ENCODE results near the gene ELANE.
"Not testable (repeated sequence)": the region's sequence is repeated elsewhere in the genome, so short reads cannot be mapped to it uniquely, and the experiment has no call there.

Gene ELANE

GRCh38 chr19:834216-834615 is 17.9 kb upstream of the ELANE start:
- no peak for DNase-seq (ENCODE audit: low read depth)
- TF ChIP-seq, protein P1, sequence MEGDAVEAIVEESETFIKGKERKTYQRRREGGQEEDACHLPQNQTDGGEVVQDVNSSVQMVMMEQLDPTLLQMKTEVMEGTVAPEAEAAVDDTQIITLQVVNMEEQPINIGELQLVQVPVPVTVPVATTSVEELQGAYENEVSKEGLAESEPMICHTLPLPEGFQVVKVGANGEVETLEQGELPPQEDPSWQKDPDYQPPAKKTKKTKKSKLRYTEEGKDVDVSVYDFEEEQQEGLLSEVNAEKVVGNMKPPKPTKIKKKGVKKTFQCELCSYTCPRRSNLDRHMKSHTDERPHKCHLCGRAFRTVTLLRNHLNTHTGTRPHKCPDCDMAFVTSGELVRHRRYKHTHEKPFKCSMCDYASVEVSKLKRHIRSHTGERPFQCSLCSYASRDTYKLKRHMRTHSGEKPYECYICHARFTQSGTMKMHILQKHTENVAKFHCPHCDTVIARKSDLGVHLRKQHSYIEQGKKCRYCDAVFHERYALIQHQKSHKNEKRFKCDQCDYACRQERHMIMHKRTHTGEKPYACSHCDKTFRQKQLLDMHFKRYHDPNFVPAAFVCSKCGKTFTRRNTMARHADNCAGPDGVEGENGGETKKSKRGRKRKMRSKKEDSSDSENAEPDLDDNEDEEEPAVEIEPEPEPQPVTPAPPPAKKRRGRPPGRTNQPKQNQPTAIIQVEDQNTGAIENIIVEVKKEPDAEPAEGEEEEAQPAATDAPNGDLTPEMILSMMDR (IDR thresholded peaks at IDR 0.05; ENCODE audit: insufficient read depth, low read depth, low read length, missing control alignments) = no peak
- H3K4me3 ChIP-seq (ENCODE audit: low read depth, low read length) = no peak overlapping the region

DNA sequence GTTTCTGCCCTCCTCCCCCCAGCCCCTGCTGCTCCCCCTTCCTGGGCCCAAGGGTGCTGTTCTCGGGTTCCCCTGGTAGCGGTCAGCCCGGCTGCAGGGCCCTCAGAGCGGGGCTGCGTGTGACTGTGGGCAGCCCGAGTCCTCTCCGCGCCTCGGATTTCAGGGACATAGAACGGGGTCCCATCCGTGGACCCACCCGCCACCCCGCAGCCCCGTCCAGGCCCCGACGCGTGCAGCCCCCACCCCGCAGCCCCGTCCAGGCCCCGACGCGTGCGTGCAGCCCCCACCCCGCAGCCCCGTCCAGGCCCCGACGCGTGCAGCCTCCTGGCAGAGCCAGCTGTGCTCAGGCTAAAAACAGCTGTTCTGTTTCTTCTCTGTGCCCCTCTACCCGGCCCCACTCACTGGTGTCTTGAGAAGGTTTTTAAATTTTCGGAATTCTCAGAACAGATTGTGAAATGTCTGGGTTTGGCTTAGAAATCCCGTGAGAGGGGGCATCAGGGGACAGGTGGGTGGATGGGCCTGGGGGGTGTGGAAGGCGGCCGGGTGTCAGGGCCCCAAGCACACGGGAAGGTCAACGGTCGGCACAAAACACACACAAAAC is 16.8 kb upstream of the ELANE start:
- TF ChIP-seq, protein P1 (IDR thresholded peaks at IDR 0.05; ENCODE audit: insufficient read depth, low read depth, low read length, missing control alignments) = no peak
- DNase-seq (ENCODE audit: low read depth) = no peak
- H3K4me3 ChIP-seq (ENCODE audit: low read depth, low read length) = no peak overlapping the region

DNA sequence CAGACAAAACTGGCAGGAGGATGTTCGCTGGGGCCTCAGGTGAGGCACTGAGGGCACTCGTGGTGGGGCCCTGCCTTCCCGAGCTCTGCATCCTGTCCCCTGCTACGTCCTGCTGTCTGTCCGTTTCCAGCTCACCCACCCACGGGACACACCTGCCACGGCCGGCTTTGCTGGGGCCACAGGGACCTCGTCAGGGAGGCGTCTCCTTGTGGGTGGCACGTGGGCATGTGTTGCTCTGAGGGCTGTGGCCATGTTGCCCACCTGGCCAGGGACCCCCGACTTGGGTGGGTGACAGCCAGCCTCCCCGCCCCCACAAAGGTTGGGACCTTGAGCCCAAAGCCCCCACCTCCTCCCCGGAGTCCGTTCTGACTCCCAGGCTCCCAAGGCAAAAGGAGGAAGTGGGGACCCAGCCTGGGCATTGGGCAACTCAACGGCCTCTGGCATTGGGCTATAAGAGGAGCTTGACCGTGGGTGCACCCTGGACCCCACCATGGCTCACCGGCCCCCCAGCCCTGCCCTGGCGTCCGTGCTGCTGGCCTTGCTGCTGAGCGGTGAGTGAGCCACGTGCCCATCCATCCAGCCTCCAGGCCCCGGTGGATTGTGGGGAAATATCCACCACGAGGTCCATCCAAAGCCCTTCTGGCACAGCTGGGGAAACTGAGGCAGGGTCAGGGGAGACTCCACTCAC is 11.4 kb upstream of the ELANE start, which contains the start of gene PRTN3:
TSS of gene PRTN3 (plus strand) at position 481 of the 688 bp plus-strand sequence. CDS start at position 491, 10 bp downstream.
- H3K4me3 ChIP-seq (ENCODE audit: low read depth, low read length) = no peak within 1 kb of the TSS
- TF ChIP-seq, protein P1 (IDR thresholded peaks at IDR 0.05; ENCODE audit: insufficient read depth, low read depth, low read length, missing control alignments) = no peak
- DNase-seq (ENCODE audit: low read depth) = no peak

GRCh38 chr19:842802-843179 is 9.3 kb upstream of the ELANE start:
- not testable (repeated sequence) for H3K4me3 ChIP-seq (ENCODE audit: low read depth, low read length); DNase-seq (ENCODE audit: low read depth)

DNA sequence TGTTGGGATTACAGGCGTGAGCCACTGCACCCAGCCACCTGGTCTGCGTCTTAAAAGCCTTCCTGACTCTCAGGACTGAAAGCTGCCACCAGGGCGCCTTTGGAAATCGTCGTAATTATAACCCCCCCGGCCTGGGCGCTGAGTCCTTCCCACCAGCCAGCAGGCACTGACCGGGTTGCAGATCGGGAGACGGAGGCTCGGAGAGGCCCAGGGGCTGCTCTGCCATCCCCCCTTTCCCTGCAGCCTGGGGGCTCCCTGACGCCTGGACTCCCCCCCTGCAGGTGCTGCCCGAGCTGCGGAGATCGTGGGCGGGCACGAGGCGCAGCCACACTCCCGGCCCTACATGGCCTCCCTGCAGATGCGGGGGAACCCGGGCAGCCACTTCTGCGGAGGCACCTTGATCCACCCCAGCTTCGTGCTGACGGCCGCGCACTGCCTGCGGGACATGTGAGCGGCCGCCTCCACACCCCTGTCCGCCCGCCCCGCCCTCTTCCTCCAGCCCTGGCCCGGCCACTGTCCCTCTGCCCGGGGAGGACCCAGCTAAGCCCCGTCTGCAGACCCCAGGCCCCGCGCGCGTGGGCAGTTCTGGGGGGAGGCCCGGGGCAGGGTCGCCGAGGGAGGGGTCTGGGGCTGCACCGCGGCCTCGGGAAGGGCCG is 8.8 kb upstream of the ELANE start:
- DNase-seq (ENCODE audit: low read depth) = no peak
- H3K4me3 ChIP-seq (ENCODE audit: low read depth, low read length) = no peak overlapping the region

DNA sequence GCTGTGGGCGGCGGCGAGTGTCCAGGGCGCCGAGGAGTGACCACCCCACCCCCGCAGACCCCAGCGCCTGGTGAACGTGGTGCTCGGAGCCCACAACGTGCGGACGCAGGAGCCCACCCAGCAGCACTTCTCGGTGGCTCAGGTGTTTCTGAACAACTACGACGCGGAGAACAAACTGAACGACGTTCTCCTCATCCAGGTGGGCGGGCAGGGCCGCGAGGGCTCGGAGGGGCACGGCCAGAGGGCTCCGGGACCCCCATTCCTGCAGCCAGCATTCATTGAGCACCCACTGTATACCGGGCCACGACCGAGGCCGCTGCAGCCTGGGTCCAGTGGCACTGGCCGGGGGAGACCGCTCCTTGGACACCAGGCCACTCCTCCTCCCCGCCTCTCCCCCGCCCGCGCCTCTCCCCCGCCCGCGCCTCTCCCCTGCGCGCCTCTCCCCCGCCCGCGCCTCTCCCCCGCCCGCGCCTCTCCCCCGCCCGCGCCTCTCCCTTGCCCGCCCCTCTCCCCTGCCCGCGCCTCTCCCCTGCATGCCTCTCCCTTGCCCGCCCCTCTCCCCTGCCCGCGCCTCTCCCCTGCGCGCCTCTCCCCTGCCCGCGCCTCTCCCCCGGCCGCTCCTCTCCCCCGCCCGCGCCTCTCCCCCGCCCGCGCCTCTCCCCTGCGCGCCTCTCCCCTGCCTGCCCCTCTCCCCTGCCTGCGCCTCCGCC is 8.1 kb upstream of the ELANE start:
- TF ChIP-seq, protein P1 (IDR thresholded peaks at IDR 0.05; ENCODE audit: insufficient read depth, low read depth, low read length, missing control alignments) = no peak
- H3K4me3 ChIP-seq (ENCODE audit: low read depth, low read length) = no peak overlapping the region
- no peak for DNase-seq (ENCODE audit: low read depth)

More for the DNA sequence above, 8.8 kb upstream of the ELANE start:
- TF ChIP-seq, protein P1 (IDR thresholded peaks at IDR 0.05; ENCODE audit: insufficient read depth, low read depth, low read length, missing control alignments) = no peak

GRCh38 chr19:844546-844971 is 7.5 kb upstream of the ELANE start:
- TF ChIP-seq, protein P1 (IDR thresholded peaks at IDR 0.05; ENCODE audit: insufficient read depth, low read depth, low read length, missing control alignments) = no peak
- no peak for DNase-seq (ENCODE audit: low read depth)
- H3K4me3 ChIP-seq (ENCODE audit: low read depth, low read length) = no peak overlapping the region

Data from GM12865 (cell line).